Testis (tissue), 3 donors: ENCODE results near the gene CCL23. TPM values are rescaled to one million over a fixed set of nuclear protein-coding genes. Genes with fewer than 3 reads are reported as not detected.

Experiments used
- DNase-seq: peaks from one replicate; pipeline ENCODE4 v3.0.0-alpha.2; 2019
- H3K27ac ChIP-seq, 2 donors: fragments of 200-600 bp; sonication (generic); one replicate each; pipeline ENCODE4 v1.5.1; 2019
- H3K27me3 ChIP-seq: fragments of 200-600 bp; sonication (generic); one replicate; pipeline ENCODE4 v1.5.1; 2019
- H3K36me3 ChIP-seq: fragments of 200-600 bp; sonication (generic); one replicate; pipeline ENCODE4 v1.5.1; 2017; ENCODE audit warnings: low read depth; ENCODE audit errors: missing control alignments
- H3K4me1 ChIP-seq: fragments of 200-600 bp; sonication (generic); one replicate; pipeline ENCODE4 v1.5.1; 2019
- H3K4me3 ChIP-seq, 2 donors: fragments of 200-600 bp; sonication (generic); one replicate each; pipeline ENCODE4 v1.5.1; 2017 to 2019
- H3K9me3 ChIP-seq: fragments of 200-600 bp; sonication (generic); one replicate; pipeline ENCODE4 v1.5.1; 2017
- CTCF ChIP-seq, 3 experiments: fragments of 450-650 bp in 2 of 3; fragments of 200-600 bp in 1 of 3; sonication (generic) in 1 of 3; IDR thresholded peaks; one replicate each; pipeline ENCODE4 v1.5.1; 2016 to 2019; ENCODE audit warnings: antibody characterized with exemption in 3 of 3, mild to moderate bottlenecking in 2 of 3, moderate library complexity in 1 of 3
- POLR2A ChIP-seq: fragments of 450-650 bp; IDR thresholded peaks from one replicate; pipeline ENCODE4 v1.6.1; 2017; ENCODE audit warnings: antibody characterized with exemption, mild to moderate bottlenecking, moderate library complexity
- WGBS, 2 donors: methylation state at CpG; one replicate each; pipeline ENCODE4 v1.1.5; 2018; 5-methylcytosine and 5-hydroxymethylcytosine counted together
- intact Hi-C: fragments of 100-400 bp; cut with DNase I; formaldehyde crosslinking; loops from one replicate; pipeline ENCODE4 v1.15.1; 2023; ENCODE audit warnings: low total_unique reads
- polyA plus RNA-seq: library from polyadenylated mRNA; stranded (reverse); fragments of 350-450 nt; fragmentation: Illumina TruSeq; extraction: RNeasy Lipid Tissue Mini Kit (QIAGEN cat#74804); gene quantifications from one replicate; pipeline ENCODE4 v1.2.3, GENCODE V29; 2014; ENCODE audit warnings: low read depth, low replicate concordance; ENCODE audit not compliant: insufficient read depth
- total RNA-seq, 2 donors: library from RNA; depleted of rRNA; stranded (reverse); fragments of >200 nt; gene quantifications; one replicate each; pipeline ENCODE4 v1.2.3, GENCODE V29; 2016

Gene CCL23
- total and polyA plus RNA-seq, 3 donors from 2014 or later = 1.2 to 1.3 TPM; not detected in 1

- Histone ChIP-seq H3K4me1 (no peaks in the 10 kb centered on the region), H3K4me3 (no peak overlapping the region), H3K27me3 (no peaks in the 10 kb centered on the region), H3K27ac (no peak overlapping the region), H3K9me3 (no peaks in the 10 kb centered on the region), H3K36me3 (no peaks in the 10 kb centered on the region)
- no peak for DNase-seq
- intact Hi-C loops = no loop called here
- 94 to 98% methylated on average over 6 of the region's 6 CpGs for WGBS, 2 donors
- TF ChIP-seq POLR2A (no peak), CTCF (IDR thresholded peaks at IDR 0.05) (no peak)
These were observed 33.6 kb downstream of the CCL23 start for GRCh38 chr17:35984140-35984539.

GRCh38 chr17:35982409-35983191 is 35.2 kb downstream of the CCL23 start:
- DNase-seq = no peak
- H3K27ac ChIP-seq = no peak overlapping the region
- no peaks in the 10 kb centered on the region for H3K9me3 ChIP-seq
- H3K4me3 ChIP-seq = no peak overlapping the region
- no peaks in the 10 kb centered on the region for H3K27me3 ChIP-seq
- H3K36me3 ChIP-seq = no peaks in the 10 kb centered on the region
- 93 to 96% methylated on average over 2 to 3 of the region's 3 CpGs for WGBS, 2 donors
- intact Hi-C loops = no loop called here
- TF ChIP-seq CTCF (IDR thresholded peaks at IDR 0.05) = no peak
- H3K4me1 ChIP-seq = no peaks in the 10 kb centered on the region

- Histone ChIP-seq H3K36me3 (no peaks in the 10 kb centered on the region), H3K4me3 (no peak overlapping the region), H3K4me1 (no peaks in the 10 kb centered on the region), H3K27me3 (no peaks in the 10 kb centered on the region), H3K9me3 (no peaks in the 10 kb centered on the region), H3K27ac (no peak overlapping the region)
- WGBS, 2 donors = 80% methylated on average over 4 of the region's 4 CpGs
- intact Hi-C loops = no loop called here
- no peak for TF ChIP-seq POLR2A
- TF ChIP-seq CTCF (IDR thresholded peaks at IDR 0.05) = no peak
- DNase-seq = no peak
These were observed 35.9 kb downstream of the CCL23 start for GRCh38 chr17:35981908-35982330.

- WGBS, 2 donors = 86 to 93% methylated on average over 12 of the region's 12 CpGs
- no peak for TF ChIP-seq CTCF (IDR thresholded peaks at IDR 0.05)
- no peak for TF ChIP-seq POLR2A
- intact Hi-C loops = no loop called here
These were observed 36.5 kb downstream of the CCL23 start, which contains the start of gene CCL16 for GRCh38 chr17:35981246-35981645. Gene CCL16, minus strand, starts transcription at chr17:35981497. Its CDS starts 77 bp downstream, at chr17:35981420.

GRCh38 chr17:35978346-35978745 is 39.4 kb downstream of the CCL23 start:
- Histone ChIP-seq H3K27ac (no peak overlapping the region), H3K36me3 (no peaks in the 10 kb centered on the region)
- intact Hi-C loops = no loop called here

More at GRCh38 chr17:35981246-35981645, 36.5 kb downstream of the CCL23 start, which contains the start of gene CCL16:
- Histone ChIP-seq H3K36me3 (no peaks in the 10 kb centered on the region), H3K4me1 (no peaks in the 10 kb centered on the region), H3K27me3 (no peaks in the 10 kb centered on the region), H3K4me3 (no peak within 1 kb of the TSS), H3K9me3 (no peaks in the 10 kb centered on the region), H3K27ac (no peak within 1 kb of the TSS)
- no peak for DNase-seq

More at GRCh38 chr17:35978346-35978745, 39.4 kb downstream of the CCL23 start:
- no peak for DNase-seq
- Histone ChIP-seq H3K4me1 (no peaks in the 10 kb centered on the region), H3K4me3 (no peak overlapping the region), H3K9me3 (no peaks in the 10 kb centered on the region), H3K27me3 (no peaks in the 10 kb centered on the region)
- no peak for TF ChIP-seq POLR2A
- WGBS, 2 donors = 84 to 89% methylated on average over 3 of the region's 3 CpGs
